HG03460 (cell line): ENCODE measurements around the gene FGF12.

Experiments used
- ATAC-seq: cut with Tn5 transposase; IDR thresholded peaks from one replicate; pipeline ENCODE4 v1.9.1; 2021; ENCODE audit not compliant: unreplicated experiment

The FGF12 gene

GRCh38 chr3:192219926-192220325 is 507.4 kb downstream of the FGF12 start:
- ATAC-seq, result no peak

- no peak for ATAC-seq
These were observed 511.3 kb downstream of the FGF12 start for GRCh38 chr3:192216067-192216466.

- no peak for ATAC-seq
These were observed 514.4 kb downstream of the FGF12 start for GRCh38 chr3:192212979-192213378.

GRCh38 chr3:192212335-192212734 is 515.0 kb downstream of the FGF12 start:
- ATAC-seq, result no peak

GRCh38 chr3:192207651-192208050 is 519.7 kb downstream of the FGF12 start:
- ATAC-seq, result no peak

- no peak for ATAC-seq
These were observed 520.1 kb downstream of the FGF12 start for GRCh38 chr3:192207239-192207638.

- no peak for ATAC-seq
These were observed 533.3 kb downstream of the FGF12 start for GRCh38 chr3:192194085-192194484.

- peak; percentile 91 for ATAC-seq
These were observed 539.0 kb downstream of the FGF12 start for GRCh38 chr3:192188218-192188835.

- no peak for ATAC-seq
These were observed 539.8 kb downstream of the FGF12 start for GRCh38 chr3:192187485-192188051.

GRCh38 chr3:192186498-192186897 is 540.8 kb downstream of the FGF12 start:
- no peak for ATAC-seq

- ATAC-seq, result no peak
These were observed 541.3 kb downstream of the FGF12 start for GRCh38 chr3:192186045-192186444.

- no peak for ATAC-seq
These were observed 544.2 kb downstream of the FGF12 start for GRCh38 chr3:192183109-192183508.

GRCh38 chr3:192181151-192181550 is 546.2 kb downstream of the FGF12 start:
- ATAC-seq, result no peak

GRCh38 chr3:192177383-192177782 is 550.0 kb downstream of the FGF12 start:
- no peak for ATAC-seq

GRCh38 chr3:192174283-192174682 is 553.1 kb downstream of the FGF12 start:
- no peak for ATAC-seq

- ATAC-seq, result no peak
These were observed 556.1 kb downstream of the FGF12 start for GRCh38 chr3:192171213-192171612.

GRCh38 chr3:192170659-192171058 is 556.7 kb downstream of the FGF12 start:
- ATAC-seq, result no peak

GRCh38 chr3:192170031-192170430 is 557.3 kb downstream of the FGF12 start:
- no peak for ATAC-seq

GRCh38 chr3:192169332-192169915 is 557.9 kb downstream of the FGF12 start:
- no peak for ATAC-seq

GRCh38 chr3:192168202-192168601 is 559.1 kb downstream of the FGF12 start:
- no peak for ATAC-seq

GRCh38 chr3:192165552-192165951 is 561.8 kb downstream of the FGF12 start:
- ATAC-seq, result no peak

- ATAC-seq, result no peak
These were observed 565.7 kb downstream of the FGF12 start for GRCh38 chr3:192161661-192162060.

GRCh38 chr3:192156382-192156781 is 571.0 kb downstream of the FGF12 start:
- no peak for ATAC-seq
